Superior temporal gyrus (tissue), 1 donor: ENCODE results near the gene SRRT.

ENCODE experiments used
- DNase-seq: peaks from one replicate; pipeline ENCODE4 v3.0.0-alpha.2; 2016; ENCODE audit errors: extremely low spot score

Gene SRRT

DNA sequence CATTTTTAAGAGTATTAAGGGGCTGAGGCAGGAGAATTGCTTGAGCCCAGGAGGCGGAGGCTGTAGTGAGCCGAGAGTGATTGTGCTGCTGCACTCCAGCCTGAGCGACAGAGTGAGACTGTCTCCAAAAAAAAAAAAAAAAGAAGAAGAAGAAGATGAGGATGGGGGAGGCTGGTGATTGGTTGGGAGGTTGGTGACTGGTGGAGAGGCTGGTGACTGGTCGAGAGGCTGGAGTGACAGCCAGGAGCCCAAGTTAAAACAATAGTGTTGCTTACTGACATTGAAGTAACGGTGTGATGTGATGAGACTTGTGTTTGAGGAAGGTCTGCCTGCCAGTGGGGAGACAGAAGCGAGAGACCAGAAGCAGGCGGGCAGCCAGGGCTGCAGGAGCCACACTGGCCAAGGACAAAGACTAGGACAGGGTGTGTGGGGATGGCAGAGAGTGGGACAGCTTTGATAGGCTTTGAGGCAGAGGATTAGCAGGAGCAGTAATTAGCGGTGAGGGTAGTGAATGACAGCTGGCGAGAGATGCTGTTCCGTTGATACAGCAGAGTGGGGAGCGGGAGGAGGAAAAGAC, 4.9 kb downstream of the SRRT start:
- no peak for DNase-seq

DNA sequence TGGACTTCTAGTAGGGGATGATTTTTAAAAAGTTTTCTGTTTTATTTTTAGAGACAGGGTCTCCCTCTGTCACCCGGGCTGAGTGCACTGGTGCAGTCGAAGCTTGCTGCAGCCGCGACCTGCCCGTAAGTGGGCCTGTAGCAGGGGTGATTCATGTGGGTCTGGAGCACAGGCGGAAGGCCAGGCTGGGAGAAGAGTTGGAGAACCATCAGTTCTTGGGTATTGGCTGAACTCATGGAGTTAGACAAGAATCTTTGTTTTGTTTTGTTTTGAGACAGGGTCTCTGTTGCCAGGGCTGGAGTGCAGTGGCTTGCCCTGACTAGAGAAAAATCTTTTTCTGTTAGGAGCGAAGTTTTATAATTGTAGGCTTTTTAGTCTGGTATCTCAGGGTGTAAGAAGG, 5.7 kb downstream of the SRRT start:
- DNase-seq = no peak

DNA sequence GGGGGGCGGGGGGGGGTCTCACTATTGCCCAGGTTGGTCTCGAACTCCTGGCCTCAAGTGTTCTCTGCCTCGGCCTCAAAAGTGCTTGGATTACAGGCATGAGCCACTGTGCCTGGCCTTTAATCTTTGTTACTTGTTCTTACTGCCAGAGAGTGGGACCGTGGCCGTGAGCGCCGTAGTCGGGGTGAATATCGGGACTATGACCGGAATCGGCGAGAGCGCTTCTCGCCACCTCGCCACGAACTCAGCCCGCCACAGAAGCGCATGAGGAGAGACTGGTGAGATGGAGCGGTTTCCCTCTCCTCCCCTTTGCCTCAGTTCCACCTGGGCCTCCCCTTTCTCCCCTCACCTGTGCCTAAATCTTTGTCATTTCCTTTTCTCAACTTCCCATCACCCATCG, 6.2 kb downstream of the SRRT start:
- no peak for DNase-seq

DNA sequence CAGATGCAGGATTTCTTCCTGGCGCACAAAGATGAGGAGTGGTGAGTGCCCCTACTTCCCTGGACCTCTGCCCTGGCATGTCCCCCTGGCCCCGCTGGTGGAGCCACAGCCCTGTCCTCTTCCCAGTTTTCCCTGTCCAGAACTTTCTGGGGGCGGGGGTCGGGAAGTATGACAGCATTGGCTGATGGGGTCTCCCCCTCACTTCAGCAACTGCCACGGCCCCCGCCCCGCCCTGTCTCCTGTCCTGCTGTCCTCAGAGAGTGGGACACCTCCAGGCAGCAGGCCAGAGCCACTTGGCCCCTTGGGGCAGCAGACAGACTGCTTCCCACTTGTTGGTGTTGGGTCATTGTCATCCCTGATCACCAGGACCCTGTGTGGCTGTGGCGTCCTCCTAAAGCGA, 7.3 kb downstream of the SRRT start:
- DNase-seq = no peak

DNA sequence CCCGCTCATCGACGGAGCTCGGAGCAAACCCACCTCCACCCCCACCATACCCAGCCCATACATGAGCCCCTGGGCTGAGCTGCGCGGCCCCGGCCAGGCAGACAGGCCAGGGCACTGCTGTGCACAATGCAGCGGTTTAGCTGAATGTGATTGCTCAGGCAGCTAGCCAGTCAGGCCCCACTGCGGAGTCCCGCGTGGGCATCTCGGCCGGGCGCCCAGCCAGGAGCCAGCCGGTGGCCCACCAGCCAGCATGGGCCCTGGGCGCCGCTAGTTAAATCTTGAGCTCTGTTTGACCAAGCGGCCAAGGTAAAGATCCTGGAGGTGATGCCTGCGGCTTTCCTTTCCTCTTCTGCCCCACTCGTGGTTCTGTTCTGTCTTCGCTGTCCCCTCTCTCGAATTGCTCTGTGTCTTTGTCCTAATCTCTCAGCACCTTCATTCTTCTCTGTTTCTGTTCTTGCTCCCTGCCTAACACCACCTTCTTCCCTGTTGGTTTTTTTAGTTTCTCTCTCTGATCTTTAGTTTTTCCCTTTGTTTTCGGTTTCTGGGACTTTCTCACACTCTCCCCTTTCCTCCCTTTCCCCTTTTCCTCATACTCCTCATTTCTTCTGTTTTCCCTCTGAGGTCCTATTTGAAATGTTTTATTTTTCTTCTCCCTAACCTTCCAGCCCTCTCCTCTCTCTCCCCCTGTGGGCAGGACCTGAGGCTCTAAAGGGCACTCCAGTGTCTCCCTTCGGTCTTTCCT, 8.1 kb downstream of the SRRT start:
- no peak for DNase-seq

DNA sequence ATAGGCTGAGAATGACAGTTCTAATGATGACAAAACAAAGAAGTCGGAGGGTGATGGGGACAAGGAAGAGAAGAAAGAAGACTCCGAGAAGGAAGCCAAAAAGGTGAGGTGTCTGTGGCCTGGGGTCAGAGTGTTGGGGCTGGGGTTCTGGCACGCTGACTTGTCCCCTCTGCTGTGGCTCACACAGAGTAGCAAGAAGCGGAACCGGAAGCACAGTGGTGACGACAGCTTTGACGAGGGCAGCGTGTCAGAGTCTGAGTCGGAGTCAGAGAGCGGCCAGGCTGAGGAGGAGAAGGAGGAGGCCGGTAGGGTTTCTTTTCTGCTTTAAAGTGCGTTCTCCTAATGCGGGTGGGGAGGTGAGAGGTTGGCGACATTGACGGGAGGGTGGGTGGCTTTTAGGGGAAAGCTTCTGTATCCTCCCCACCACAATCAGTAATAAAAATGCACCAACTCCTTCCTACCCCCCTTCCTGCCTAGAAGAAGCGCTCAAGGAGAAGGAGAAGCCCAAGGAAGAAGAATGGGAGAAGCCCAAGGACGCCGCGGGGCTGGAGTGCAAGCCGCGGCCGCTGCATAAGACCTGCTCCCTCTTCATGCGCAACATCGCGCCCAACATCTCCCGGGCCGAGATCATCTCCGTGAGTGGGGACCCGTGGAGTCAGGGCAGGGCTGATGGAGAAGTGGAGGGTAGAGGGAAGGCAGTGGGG, 10.0 kb downstream of the SRRT start:
- no peak for DNase-seq

DNA sequence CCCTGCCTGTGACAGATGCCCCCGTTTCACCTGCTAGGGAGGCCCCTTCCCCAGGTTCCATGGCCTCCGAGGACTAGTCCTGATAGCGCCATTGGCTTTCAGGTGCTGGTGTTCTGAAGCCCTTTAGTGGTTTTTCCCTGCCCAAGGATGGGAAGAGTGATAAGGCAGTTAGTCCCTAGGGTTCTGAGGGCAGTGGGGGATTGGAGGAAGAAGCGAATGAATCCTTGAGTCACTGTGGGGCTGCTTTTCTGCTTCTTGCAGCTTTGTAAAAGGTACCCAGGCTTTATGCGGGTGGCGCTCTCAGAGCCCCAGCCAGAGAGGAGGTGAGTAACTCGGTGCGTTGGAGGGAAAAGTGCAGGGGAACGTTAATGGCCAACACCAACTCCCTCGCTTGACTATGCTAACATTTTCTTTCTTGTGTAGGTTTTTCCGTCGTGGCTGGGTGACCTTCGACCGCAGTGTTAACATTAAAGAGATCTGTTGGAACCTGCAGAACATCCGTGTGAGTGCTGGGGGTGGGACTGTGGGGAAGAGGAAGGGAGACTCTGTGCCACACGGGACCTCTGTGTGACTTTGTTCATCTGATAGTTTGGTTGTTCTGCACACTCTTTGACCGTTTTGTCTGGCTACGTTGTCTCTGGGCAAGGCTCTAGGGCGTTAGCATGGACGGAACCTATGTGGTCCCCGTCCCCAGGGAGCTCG, 10.7 kb downstream of the SRRT start:
- DNase-seq = no peak

DNA sequence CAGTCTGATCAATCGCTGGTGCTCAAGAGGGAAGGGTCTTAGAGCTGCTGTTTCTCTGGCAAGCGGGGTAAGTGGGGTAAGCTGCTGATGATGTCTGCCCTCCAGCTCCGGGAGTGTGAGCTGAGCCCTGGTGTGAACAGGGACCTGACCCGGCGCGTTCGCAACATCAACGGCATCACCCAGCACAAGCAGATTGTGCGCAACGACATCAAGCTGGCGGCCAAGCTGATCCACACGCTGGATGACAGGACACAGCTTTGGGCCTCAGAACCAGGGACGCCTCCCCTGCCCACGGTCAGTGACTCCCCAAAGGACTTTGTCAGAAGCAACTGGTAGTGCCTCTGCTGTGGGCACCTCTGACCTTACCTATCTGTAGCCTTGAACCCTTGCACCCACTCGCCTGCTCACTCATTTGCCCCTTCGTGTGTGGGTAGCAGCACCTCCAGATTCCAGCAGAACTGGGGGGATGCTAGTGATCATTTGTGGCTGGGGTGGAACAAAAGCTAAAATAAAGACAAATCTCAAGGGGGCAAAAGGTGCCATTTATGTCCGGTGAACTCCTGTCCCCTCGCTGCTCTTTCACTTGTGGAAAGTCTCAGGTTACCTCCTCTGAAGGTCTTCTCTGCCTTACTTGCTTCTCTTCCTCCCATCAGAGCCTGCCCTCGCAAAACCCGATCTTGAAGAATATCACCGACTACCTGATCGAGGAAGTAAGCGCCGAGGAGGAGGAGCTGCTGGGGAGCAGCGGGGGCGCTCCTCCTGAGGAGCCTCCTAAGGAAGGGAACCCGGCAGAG, 11.4 kb downstream of the SRRT start:
- DNase-seq = no peak

DNA sequence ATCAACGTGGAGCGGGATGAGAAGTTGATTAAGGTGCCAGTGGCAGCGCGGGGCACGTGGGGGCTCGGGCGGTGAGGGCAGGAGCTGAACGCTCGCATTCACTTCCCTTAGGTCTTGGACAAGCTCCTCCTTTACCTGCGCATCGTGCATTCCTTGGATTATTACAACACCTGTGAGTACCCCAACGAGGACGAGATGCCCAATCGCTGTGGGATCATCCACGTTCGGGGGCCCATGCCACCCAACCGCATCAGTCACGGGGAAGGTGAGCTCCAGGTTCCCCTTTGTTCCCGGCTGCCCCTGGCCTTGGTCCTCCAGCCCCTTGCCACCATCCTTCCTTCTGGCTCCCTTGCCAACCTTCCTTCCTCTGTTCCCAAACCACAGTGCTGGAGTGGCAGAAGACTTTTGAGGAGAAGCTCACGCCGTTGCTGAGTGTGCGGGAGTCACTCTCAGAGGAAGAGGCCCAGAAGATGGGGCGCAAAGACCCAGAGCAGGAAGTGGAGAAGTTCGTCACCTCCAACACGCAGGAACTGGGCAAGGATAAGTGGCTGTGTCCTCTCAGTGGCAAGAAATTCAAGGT, 12.1 kb downstream of the SRRT start:
- no peak for DNase-seq

DNA sequence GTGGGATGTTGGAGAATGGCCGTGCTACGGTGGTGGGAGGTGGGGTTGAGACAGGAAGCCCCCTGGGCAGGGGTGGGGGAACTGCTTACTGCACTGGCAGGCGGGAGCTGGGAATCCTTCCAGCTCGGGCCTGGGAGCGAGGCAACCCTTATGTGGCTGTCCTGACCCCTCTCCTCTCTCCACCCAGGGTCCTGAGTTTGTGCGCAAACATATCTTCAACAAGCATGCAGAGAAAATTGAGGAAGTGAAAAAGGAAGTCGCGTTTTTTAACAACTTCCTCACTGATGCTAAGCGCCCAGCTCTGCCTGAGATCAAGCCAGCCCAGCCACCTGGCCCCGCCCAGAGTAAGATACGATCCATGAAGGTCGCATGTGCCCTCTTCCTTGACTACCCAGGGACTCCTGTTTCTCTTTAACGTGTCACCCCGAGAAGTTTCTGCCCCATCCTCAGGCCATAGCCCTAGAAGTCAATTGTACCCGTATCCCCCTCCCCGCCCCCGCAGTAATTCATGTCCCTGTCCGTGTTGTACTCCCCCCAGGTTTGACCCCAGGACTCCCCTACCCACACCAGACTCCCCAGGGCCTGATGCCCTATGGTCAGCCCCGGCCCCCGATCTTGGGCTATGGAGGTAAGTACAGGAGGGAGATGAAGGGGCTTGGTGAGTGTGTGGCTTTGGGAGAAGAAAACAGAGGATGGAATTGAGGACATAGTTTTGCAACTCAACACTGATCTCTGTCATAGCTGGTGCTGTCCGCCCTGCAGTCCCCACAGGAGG, 12.8 kb downstream of the SRRT start:
- DNase-seq = no peak

DNA sequence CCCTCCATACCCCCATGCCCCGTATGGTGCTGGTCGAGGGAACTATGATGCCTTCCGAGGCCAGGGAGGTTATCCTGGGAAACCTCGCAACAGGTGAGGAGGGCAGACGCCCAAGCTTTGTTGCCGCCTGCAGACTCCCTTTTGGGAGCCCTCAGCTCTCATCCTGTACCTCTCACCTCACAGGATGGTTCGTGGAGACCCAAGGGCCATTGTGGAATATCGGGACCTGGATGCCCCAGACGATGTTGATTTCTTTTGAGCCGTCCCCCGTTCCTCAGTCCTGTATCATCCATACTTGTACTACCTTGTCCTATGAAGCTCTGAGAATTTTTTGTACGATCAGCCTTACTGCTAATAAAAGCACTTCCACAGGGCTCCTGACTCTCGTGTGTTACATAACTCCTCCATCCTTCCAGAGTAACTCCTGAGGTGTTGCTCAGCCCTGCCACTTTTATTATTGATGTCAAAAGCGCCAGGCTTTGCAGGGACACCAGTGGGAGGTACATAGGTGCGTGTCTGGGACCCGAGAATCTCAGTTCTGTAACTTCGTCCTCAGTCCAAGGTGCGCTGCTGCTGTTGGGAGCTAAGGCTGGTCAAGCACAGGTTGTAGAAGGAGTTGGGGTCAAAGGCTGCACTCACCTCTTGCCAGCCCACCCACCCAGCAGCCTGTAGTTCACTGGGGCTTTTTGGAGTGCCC, 13.5 kb downstream of the SRRT start:
- no peak for DNase-seq

DNA sequence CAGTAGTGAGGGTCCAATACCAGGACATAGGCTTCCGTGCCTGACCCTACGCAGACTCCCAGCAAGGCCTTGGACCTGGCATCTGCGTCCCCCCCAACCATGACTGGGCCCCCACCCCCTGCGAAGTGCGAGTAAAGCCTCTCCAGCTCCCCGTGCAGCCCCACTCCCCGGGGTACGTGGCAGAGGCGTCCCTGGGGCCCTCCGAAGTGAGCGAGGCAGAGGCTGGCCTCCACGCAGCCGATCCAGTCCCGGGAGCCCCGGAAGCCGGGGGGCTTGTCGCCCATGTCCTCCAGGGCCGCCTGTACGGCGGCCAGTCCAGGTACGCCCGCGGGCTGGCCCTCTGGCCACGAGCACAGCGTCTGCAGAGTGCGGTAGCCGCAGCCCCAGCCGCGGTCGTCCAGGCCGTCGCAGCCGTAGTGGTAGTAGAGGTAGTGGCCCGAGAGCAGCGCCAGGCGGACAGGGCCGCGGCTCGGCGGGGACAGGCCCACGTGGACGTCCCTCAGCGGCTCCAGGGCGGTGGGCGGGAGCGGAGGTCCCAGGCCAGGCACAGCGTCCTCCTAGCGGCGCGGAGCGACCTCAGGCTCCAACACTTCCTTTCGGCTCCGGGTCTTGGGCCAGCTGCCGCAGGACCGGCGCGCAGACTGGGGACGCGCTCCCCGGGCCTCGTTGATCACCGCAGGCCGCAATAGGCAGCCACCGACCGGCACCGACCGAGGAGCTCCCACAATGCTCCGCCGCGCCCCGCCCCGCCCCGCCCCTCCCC, 14.3 kb downstream of the SRRT start, which contains the start of gene UFSP1:
Gene UFSP1 (minus strand): TSS at position 728 of the 763 bp plus-strand sequence. CDS start 444 bp downstream, at position 284.
- DNase-seq = no peak

DNA sequence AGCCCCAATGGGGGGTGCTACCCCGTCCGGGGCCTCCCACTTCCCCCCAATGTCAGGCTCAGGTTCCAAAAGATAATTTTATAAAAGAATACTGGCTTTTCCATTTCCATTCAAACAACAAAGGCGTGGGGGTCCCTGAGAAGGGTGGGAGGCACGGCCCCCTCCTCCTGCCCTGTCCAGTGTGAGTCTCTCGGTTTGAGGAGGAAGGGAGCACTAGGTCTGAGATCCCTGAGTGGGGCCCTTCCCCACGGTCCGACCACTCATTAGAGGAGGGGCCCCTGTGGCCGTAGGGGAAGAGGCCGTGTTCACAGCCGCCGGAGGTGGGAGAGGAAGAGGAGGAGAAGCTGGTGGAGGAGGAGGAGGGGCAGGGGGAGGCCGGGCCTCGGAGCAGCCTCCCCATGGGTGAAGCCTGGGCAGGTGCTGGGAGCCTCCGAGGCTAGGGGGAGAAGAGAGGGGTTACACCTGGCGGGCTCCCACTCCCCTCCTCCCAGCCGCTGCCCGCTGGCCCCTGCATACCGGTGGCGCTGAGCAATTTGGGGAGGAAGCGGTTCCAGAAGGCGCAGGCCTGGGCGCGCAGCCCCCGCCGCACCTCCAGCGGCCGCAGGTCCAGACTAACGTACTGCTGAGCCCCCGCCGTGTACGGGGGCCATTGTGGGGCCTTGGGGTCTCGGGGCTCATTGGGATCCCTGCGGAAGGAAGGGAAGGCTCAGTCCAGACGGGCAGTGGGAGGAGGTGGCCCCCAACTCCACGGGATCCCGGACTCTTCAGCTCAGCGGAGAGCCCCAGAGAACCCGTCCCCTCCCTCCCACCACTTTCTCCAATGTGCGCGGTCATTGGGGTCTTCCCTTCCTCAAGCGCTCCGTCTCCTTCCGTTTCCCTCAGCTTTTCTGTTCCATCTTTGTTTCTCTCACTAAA, 16.0 kb downstream of the SRRT start:
- no peak for DNase-seq

DNA sequence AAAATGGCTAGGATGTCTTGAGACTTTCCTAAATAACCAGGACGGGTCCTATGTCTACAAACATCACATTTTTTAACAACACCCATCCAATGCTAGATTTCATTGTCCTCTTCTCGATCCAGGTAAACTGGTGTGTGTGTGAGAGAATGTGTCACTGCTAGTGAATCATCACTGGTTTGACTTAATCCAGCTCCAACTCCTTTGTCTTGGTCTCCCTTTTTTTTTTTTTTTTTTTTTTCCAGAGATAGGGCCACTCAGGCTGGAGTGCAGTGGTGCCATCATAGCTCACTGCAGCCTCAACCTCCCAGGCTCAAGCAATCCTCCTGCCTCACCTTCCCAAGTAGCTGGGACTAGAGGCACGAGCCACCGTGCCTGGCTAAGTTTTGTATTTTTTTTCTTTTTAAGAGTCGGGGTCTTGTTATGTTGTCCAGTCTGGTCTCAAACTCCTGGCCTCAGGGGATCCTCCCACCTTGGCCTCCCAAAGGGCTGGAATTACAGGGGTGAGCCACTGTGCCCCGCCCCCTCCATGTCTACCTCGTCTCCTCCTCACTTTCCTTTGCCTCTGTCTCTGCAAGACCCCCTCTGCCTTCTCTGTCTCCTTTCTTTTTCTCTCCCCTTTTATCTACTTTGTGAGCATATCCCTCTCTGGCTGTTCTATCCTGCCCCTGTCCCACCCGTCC, 16.8 kb downstream of the SRRT start:
- DNase-seq = no peak

DNA sequence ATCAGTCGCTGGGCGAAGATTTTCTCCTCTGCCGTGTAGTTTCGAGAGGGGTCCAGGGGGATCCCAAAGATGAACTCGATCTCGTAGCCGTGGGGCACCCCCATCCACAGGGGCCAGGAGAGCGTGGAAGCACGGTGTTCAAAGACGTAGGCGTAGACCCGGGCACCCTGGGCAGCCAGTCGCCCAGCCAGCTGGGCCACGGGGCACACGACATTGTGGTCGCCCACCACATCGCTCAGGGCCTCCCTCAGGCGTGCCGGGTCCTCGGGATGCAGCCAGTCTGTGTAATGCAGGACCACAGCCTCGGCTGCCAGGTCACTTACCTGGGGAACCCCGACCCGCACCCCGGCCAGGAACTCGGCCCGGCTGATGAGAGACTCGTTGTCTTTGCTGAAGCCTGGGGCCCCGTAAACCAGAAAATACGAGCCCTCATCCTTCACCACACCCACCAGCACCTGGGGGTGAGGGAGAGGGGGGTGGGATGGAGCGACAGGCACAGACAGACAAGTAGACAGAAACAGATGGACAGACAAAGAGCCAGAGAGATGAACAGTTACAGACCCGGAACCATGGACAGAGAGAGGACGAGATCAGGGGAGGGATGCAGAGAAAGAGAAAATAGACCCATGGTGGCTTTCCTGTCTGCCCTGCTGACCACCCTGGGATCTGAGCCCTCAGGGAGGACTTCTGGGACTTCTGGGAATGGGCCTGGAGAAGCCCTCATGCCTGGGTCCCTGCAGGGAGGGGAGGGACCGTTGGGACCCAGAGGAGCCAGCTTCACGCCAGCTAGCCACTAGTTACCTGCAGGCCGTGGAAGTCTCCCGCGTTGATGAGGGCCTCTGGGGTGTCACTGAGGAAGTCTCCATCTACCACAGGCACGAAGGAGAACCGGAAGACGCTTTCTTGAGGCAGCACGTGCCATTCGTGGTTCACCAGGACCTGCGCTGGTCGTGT, 17.7 kb downstream of the SRRT start:
- no peak for DNase-seq

DNA sequence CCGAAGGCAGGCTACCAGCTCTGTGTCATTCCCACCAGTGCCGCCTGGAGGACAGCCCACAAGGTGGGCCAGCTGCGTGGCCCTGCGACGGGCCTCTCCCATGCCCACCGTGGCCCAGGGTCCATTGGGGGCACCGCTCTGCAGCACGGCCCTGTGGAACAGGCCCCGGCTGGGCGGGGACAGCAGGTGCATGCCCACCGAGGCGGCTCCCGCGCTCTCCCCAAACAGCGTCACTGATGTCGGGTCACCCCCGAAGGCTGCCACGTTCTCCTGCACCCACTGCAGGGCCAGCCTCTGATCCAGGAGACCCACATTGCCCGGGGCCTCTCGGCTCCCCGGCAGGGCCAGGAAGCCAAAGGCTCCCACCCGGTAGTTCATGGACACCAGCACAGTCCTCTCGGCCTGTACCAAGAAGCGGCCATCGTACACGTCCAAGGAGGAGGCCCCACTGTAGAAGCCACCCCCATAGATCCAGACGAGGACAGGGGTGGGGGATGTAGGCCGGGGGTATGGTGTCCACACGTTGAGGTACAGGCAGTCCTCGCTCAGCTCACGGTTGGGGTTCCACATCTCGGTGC, 18.5 kb downstream of the SRRT start:
- DNase-seq = no peak
